NCI-H1105 (cell line): ENCODE data around the gene GBX2.

Experiments
- DNase-seq: peaks from one replicate; lab custom pipeline; 2025; lab: John Stamatoyannopoulos, UW

The GBX2 gene

DNA sequence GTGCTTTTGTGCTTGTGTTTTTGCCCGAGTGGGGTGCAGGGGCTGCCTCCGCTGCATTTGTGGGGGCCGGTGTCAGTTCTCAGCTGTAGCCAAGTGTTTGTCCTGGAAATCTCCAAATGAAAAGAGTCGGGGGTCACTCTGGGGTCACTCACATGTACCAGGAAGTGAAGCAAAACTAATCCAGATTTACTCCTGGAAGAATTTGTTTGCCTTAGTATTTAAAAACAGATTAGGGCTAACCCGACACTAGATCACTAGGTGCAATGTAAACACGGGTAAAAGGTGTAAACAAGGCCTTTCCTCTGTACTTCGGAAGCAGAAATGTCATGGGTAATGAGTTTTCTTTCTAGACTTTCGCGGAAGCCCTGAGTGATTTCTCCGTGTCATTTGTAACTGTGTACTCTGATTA lies 50.3 kb downstream of the GBX2 start:
- no peak for DNase-seq

DNA sequence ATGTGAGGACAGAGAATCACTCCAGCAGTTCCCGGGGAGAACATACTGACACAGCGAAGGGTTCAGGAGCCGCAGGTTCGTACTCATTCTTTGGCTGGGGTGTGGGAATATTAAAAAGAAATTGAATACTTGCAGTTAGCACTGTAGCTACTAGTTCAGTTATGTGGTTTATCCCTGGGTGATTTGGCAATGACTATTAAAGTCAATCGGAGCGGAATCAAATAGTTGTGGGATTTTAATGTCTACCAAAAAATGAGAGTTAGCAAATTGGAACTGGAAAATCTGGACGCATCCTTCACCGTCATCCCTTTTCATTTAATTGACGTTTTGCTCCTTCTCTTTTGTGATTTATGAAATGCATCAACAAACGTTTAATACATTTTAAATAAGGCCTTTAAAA lies 50.8 kb downstream of the GBX2 start:
- DNase-seq = no peak
